Activated CD4-positive, alpha-beta T cell treated with anti-CD3 and anti-CD28 coated beads for 24 hours (primary cell): ENCODE results near the gene GPRC5C.
"Not testable (repeated sequence)": the region's sequence is repeated elsewhere in the genome, so short reads cannot be mapped to it uniquely, and the experiment has no call there.

ENCODE experiments used
- DNase-seq, 2 donors: peaks; one replicate each; pipeline ENCODE4 v3.0.0-alpha.2; 2020; ENCODE audit warnings: low read depth in 2 of 2

The GPRC5C gene

DNA sequence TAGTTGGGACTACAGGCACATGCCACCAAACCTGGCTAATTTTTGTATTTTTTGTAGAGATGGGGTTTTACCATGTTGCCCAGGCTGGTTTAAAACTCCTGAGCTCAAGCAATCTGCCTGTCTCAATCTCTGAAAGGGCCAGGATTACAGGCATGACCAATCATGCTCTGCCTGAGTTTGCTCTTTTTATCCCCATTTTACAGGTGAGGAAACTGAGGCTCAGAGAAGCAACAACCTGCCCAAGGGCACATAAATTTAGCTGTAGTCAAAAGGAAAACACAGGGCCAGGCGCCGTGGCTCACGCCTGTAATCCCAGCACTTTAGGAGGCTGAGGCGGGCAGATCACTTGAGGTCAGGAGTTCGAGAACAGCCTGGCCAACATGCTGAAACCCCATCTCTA is 26.6 kb upstream of the GPRC5C start:
- not testable (repeated sequence) for DNase-seq

GRCh38 chr17:74407384-74407783 is 24.5 kb upstream of the GPRC5C start:
- DNase-seq = no peak

DNA sequence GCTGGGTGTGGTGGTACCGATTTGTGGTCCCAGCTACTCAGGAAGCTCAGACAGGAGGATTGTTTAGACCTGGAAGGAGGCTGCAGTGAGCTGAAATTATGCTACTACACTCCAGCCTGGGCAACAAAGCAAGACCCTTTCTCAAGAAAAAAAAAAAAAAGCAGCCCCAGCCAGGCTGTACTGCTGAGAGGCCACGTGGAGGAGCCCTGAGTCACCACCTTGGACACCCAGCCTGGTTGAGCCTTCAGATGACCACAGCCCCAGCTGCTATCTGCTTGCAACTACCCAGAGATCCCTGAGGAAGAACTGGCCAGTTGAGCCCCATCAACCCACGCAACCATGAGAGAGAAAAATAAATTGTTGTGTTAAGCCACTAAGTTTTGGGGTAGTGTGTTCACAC is 23.6 kb upstream of the GPRC5C start:
- DNase-seq = no peak

DNA sequence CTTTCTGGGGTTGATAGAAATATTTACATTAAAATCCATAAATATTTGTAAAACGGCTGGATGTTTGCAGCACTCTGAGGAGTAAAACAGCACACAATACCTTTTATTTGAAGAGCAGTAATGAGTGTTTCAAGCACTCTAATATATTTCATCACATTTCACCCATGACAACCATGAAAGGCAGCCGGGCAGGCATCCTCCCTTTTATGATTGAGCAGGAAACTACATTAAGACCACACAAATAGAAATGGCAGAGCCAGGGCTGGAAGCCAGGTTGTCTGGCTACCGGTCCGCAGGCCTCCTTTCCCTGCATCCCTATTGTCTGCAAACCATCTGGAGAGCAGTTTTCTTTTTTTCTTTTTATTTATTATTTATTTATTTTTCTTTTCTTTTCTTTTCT is 23.1 kb upstream of the GPRC5C start:
- no peak for DNase-seq

GRCh38 chr17:74410001-74410443 is 21.9 kb upstream of the GPRC5C start:
- no peak for DNase-seq

DNA sequence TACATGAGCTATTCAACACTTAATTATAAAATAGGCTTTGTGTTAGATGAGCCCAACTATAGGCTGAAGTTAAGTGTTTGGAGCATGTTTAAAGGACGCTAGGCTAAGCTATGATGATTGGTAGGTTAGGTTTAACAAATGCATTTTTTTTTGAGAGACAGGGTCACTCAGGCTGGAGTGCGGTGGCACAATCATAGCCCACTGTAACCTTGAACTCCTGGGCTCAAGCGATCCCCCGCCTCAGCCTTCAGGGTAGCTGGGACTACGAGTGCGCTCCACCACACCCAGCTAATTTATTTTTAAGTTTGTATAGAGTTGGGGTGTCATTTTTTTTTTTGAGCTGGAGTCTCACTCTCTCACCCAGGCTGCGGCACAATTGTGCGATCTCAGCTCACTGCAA is 19.3 kb upstream of the GPRC5C start:
- DNase-seq = no peak

- DNase-seq = no peak
Observed at GRCh38 chr17:74413491-74413890, 18.4 kb upstream of the GPRC5C start.

GRCh38 chr17:74414510-74414909 is 17.4 kb upstream of the GPRC5C start:
- DNase-seq = no peak

GRCh38 chr17:74415608-74416396 is 16.1 kb upstream of the GPRC5C start:
- DNase-seq = no peak

DNA sequence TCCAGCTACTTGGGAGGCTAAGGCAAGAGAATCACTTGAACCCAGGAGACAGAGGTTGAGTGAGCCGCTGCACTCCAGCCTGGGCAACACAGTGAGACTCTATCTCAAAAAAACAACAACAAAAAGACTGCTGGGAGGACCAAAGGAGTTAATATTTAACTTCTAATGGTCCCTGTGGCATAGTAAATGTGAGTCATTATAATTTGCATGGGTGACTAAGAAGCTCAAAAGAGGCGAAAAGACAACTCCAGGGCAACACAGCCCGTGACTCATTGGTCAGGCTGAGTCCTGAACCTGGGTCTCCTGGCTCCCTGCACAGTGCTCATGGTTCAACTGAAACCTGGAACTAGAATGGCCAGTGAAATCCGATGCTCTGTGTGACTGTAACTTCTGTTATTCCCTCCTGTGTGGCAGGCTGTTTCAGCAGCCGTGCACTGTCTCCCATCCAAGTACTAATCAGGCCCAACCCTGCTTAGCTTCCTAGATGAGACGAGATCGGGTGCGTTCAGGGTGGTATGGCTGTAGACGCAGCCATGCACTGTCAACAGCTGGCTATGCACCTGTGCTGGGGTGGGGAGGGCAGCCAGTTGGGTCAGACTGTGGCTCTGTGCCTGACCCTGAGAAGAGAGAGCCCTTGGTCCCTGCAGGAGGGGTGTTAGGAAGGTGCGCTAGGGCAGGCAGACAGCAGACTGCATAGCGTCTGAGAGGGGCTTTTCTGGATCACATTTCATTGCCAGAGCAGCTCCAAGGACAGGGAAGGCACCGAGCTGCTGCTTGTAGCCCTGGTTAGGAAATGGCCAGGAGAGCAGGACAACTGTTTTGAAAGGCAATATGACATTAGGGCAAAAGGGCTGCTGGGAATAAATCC is 14.5 kb upstream of the GPRC5C start:
- no peak for DNase-seq

DNA sequence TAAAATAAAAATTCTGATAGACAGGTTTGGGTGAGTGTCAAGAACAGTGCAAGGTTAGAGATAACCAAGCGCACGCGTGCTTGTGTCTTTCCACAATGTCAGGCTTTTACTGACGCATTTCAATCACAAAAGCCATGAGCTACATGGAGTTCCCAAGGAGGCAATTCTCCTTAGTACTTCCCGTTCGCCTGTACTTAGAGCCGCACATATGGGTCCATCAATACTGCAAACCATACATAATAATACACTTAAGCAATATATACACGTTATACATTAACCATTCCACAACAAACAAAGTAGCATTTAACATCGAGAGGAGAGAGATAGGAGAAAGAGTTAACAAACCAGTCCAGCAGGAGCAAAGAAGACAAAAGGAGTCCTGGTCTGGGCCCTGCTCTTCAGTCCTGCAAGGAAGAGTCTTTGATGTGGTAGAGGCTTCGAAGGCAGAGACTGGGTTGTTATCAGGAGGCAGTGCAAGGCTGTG is 11.9 kb upstream of the GPRC5C start:
- DNase-seq = no peak

DNA sequence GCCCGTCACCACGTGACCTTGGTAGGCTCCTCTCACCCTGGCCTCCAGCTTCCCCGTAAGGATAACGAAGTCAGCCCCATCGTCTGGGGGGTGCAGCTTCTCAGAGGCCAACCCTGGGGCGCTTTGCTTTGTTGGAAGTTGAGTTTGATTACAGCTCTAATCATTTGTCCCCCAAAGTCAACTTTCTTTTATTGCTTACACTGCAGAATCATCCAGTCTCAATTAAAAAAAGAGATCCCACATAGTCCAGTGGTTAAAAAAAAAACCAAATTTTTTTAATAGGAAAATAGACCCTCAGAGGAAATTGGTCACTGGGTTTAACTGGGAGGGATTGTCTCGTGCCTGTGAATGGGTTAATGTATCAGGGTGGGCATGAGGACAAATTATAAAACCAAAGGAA is 7.8 kb upstream of the GPRC5C start:
- no peak for DNase-seq

- DNase-seq = no peak
Observed at GRCh38 chr17:74424657-74425056, 7.2 kb upstream of the GPRC5C start.

DNA sequence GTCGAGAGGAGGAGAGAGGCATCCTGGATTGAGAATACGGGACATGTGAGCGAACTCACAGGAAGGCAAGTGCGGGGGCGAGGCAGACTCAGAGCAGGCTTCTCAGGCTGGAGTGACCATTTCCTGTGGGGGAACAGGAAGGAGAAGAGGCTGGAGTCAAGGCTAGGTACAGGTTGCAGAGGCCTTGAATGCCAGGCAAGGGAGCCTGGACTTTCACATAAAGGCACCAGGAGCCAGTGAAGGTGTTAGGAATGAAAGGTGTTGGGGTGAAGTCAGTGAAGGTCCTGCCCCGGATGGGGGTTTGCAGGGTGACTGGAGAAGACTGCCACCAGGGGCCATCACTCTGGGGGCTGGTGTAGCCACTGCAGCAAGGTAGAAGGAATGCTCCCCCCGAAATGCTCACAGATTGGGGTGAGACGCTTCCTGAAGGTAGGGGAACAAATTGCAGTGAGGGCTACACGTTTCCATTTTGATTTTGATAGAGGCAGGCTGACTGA is 5.3 kb upstream of the GPRC5C start:
- DNase-seq = no peak

DNA sequence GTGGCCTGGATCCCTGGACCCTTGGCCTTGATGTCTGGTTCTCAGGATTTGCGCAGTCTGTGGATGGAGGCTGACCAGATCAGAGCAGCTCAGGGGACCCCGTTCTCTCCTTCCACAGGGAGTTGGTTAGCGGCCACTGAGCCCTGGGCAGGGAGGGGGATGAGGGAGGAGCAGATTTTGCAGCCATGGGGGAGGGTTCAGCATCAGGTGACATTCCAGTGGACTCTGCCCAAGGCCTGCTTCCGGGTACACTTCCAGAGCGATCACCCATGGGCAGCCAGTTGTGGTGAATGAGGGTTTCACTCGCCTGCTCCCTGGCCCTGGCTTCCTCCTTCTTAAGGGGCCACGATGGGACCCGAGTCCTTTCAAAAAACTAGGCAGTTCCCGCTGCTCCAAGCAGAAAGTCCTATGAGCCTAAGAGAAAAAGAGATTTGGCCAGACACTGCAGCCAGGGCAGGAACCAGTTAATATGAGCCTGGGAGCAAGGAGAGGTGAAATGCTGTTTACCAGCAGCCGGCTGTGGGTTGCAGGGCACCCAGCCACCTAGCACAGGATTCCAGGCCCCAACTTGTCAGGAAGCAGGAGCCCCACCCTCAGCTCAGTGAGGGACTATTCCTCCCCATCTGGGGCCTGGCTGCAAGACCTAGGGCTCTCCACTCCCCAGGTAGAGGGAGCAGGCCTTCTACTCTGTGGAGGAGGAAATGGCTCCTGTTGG is 4.7 kb upstream of the GPRC5C start:
- no peak for DNase-seq

- DNase-seq = no peak
Observed at GRCh38 chr17:74427763-74428153, 4.1 kb upstream of the GPRC5C start.

DNA sequence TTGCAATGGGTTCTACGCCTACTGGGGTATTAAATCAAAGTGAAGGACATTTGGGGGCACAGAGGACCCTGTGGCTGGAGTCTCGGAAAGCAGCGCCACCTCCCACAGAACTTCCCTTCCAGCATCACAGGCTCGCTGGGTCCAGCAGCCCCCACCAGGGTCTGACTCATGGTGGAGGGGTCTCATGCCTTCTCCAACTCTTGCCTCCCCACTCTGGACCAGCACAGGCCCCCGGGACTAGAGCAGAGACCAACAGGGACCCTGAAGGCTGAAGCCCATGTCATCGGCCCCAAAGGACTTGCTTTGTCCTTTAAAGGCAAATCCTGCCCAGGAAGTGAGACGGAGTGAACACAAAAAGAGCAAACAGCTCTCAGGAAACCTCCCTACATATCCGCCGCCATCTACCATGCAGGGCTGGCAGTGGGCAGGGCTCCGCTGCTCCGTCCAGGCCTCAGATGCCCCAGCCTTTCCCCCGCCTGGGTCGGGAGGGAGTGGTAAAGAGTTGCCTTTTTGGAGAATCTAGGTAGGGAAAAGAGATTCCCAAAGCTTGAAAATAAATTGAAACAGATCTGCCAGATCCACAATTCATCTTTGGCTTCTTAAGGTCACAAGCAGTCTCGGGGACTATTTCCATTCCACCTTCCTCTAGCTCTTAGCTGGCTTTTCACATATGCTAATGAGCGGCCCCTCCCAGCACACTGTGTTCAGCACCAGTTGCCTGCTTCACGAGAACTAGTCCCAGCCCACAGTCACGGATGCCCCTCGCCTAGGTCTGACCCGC is 2.1 kb upstream of the GPRC5C start:
- no peak for DNase-seq

GRCh38 chr17:74430385-74430705 is 1.5 kb upstream of the GPRC5C start:
- DNase-seq = no peak

- no peak for DNase-seq
Observed at GRCh38 chr17:74430706-74431567, 951 bp upstream of the GPRC5C start.

- DNase-seq = no peak
Observed at GRCh38 chr17:74432424-74432690, 469 bp downstream of the GPRC5C start.
